Prostate gland (tissue), 2 donors: Measurements from ENCODE around the gene METTL27.

ENCODE experiments used
- POLR2A ChIP-seq: fragments of 450-650 bp; IDR thresholded peaks from one replicate; pipeline ENCODE4 v1.6.1; 2016; ENCODE audit warnings: antibody characterized with exemption, mild to moderate bottlenecking
- POLR2AphosphoS5 ChIP-seq: sonication (generic); formaldehyde crosslinking; IDR thresholded peaks from one replicate; pipeline ENCODE4 v1.6.1; 2017; ENCODE audit warnings: antibody characterized with exemption
- TF ChIP-seq, protein P1 (sequence below), 4 experiments: fragments of 200-600 bp in 2 of 4; fragments of 450-650 bp in 2 of 4; sonication (generic) in 2 of 4; IDR thresholded peaks; 1 replicate in 3 of 4; 2 replicates in 1 of 4; pipeline ENCODE4 v1.5.1; 2016 to 2019; ENCODE audit warnings: antibody characterized with exemption in 4 of 4, mild to moderate bottlenecking in 2 of 4, moderate library complexity in 2 of 4

GRCh38 chr7:73839743-73840714, 2.3 kb downstream of the METTL27 start:
- TF ChIP-seq, protein P1, sequence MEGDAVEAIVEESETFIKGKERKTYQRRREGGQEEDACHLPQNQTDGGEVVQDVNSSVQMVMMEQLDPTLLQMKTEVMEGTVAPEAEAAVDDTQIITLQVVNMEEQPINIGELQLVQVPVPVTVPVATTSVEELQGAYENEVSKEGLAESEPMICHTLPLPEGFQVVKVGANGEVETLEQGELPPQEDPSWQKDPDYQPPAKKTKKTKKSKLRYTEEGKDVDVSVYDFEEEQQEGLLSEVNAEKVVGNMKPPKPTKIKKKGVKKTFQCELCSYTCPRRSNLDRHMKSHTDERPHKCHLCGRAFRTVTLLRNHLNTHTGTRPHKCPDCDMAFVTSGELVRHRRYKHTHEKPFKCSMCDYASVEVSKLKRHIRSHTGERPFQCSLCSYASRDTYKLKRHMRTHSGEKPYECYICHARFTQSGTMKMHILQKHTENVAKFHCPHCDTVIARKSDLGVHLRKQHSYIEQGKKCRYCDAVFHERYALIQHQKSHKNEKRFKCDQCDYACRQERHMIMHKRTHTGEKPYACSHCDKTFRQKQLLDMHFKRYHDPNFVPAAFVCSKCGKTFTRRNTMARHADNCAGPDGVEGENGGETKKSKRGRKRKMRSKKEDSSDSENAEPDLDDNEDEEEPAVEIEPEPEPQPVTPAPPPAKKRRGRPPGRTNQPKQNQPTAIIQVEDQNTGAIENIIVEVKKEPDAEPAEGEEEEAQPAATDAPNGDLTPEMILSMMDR (IDR thresholded peaks at IDR 0.05): no peak
- TF ChIP-seq POLR2A: no peak
- no peak for TF ChIP-seq POLR2AphosphoS5
